Calu3 (cell line): Measurements from ENCODE around the gene SMOC2. TPM values are rescaled to one million over a fixed set of nuclear protein-coding genes. Genes with fewer than 3 reads are reported as not detected.

ENCODE experiments used
- BruUV-seq: library from RNA; stranded (reverse); fragments of 400-500 nt; replicated peaks from 2 replicates; lab custom pipeline; 2021; lab: Mats Ljungman, UMichigan
- CTCF ChIA-PET: fragments of 300-600 bp; sonication (Branson Sonifier 250); formaldehyde crosslinking; loops from one replicate; lab custom pipeline; 2022; ENCODE audit warnings: antibody characterized with exemption; lab: Charles Lee
- DNase-seq: peaks from one replicate; pipeline ENCODE4 v3.0.0; 2022
- H3K27ac Mint-ChIP-seq: one replicate; pipeline ENCODE4 v1.8.0; 2022; ENCODE audit warnings: mixed read lengths; ENCODE audit not compliant: unreplicated experiment
- H3K27me3 Mint-ChIP-seq: one replicate; pipeline ENCODE4 v1.8.0; 2022; ENCODE audit warnings: mixed read lengths; ENCODE audit not compliant: unreplicated experiment
- H3K36me3 Mint-ChIP-seq: one replicate; pipeline ENCODE4 v1.8.0; 2022; ENCODE audit warnings: mild to moderate bottlenecking, moderate library complexity, mixed read lengths; ENCODE audit not compliant: insufficient read depth, unreplicated experiment
- H3K4me1 Mint-ChIP-seq: one replicate; pipeline ENCODE4 v1.8.0; 2022; ENCODE audit warnings: mild to moderate bottlenecking, low read depth, mixed read lengths; ENCODE audit not compliant: unreplicated experiment
- H3K4me3 Mint-ChIP-seq: one replicate; pipeline ENCODE4 v1.8.0; 2022; ENCODE audit warnings: mild to moderate bottlenecking, low read depth, moderate library complexity, mixed read lengths; ENCODE audit not compliant: unreplicated experiment
- H3K9me3 Mint-ChIP-seq: one replicate; pipeline ENCODE4 v1.8.0; 2022; ENCODE audit warnings: low read depth, mixed read lengths; ENCODE audit not compliant: unreplicated experiment
- intact Hi-C: fragments of 100-400 bp; cut with micrococcal nuclease; formaldehyde crosslinking; loops from one replicate; pipeline ENCODE4 v1.10.0; 2022; ENCODE audit not compliant: unreplicated experiment
- total RNA-seq: library from RNA; stranded (reverse); gene quantifications from 2 replicates; pipeline ENCODE4 v1.2.3, GENCODE V29; 2022
- TF ChIP-seq, protein P1 (sequence below): fragments of 200-600 bp; IDR thresholded peaks from one replicate; pipeline ENCODE4 v1.8.0; 2022; ENCODE audit warnings: antibody characterized with exemption; ENCODE audit not compliant: unreplicated experiment

Gene SMOC2
- total RNA-seq, 1 experiment from 2014 or later: 1.1 TPM

DNA sequence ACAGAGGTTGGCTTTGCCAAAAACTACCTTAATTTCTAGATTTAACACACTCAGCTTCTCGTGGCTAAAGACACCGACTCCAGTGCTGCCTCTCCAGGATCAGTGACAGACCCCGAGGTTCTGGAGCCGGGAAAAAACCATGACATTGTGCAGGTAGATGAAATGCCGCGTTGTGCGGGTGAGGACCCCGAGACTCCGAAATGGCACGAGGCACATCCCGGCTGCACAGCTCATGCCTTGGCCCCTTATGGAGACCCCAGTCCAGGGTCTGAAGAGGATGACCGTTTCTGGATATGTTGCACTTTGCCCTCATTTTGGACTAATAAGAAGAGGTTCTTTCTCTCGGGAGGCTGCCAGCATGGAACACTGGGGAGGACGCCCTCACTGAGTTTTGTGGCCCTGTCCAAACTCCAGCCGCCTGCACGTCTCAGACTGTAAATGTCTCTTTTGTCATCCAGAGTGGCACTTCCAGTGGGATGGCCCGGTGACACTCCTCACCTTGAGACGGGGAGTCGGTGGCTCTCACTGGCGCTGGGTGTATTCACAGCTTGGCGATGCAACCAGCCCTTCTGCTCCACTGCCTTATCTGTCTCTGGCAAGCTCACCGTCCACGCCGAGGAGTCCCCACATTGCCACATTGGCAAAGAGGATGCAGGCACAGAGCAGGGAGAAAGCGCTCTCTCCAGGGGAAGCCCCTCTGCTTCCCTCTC is 245.2 kb downstream of the SMOC2 start:
- H3K4me3 Mint-ChIP-seq: no peak overlapping the region
- no TSS peak for BruUV-seq
- no peaks in the 10 kb centered on the region for H3K27me3 Mint-ChIP-seq
- no peak for DNase-seq
- H3K36me3 Mint-ChIP-seq: peaks cover 8% of the 10 kb centered on the region
- peak overlapping the region; percentile 96 for H3K27ac Mint-ChIP-seq
- CTCF ChIA-PET: interaction anchor here (1.1 kb wide), 1 partner anchor 8 kb away, joined by 3 read pairs; no protein-coding TSS in a partner anchor
- intact Hi-C loops: loop anchor here (5.0 kb wide), 2 partner anchors 69 to 201 kb away; no protein-coding TSS in a partner anchor
- no peaks in the 10 kb centered on the region for H3K9me3 Mint-ChIP-seq
- TF ChIP-seq, protein P1, sequence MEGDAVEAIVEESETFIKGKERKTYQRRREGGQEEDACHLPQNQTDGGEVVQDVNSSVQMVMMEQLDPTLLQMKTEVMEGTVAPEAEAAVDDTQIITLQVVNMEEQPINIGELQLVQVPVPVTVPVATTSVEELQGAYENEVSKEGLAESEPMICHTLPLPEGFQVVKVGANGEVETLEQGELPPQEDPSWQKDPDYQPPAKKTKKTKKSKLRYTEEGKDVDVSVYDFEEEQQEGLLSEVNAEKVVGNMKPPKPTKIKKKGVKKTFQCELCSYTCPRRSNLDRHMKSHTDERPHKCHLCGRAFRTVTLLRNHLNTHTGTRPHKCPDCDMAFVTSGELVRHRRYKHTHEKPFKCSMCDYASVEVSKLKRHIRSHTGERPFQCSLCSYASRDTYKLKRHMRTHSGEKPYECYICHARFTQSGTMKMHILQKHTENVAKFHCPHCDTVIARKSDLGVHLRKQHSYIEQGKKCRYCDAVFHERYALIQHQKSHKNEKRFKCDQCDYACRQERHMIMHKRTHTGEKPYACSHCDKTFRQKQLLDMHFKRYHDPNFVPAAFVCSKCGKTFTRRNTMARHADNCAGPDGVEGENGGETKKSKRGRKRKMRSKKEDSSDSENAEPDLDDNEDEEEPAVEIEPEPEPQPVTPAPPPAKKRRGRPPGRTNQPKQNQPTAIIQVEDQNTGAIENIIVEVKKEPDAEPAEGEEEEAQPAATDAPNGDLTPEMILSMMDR: no peak
- H3K4me1 Mint-ChIP-seq: peaks cover 49% of the 10 kb centered on the region

DNA sequence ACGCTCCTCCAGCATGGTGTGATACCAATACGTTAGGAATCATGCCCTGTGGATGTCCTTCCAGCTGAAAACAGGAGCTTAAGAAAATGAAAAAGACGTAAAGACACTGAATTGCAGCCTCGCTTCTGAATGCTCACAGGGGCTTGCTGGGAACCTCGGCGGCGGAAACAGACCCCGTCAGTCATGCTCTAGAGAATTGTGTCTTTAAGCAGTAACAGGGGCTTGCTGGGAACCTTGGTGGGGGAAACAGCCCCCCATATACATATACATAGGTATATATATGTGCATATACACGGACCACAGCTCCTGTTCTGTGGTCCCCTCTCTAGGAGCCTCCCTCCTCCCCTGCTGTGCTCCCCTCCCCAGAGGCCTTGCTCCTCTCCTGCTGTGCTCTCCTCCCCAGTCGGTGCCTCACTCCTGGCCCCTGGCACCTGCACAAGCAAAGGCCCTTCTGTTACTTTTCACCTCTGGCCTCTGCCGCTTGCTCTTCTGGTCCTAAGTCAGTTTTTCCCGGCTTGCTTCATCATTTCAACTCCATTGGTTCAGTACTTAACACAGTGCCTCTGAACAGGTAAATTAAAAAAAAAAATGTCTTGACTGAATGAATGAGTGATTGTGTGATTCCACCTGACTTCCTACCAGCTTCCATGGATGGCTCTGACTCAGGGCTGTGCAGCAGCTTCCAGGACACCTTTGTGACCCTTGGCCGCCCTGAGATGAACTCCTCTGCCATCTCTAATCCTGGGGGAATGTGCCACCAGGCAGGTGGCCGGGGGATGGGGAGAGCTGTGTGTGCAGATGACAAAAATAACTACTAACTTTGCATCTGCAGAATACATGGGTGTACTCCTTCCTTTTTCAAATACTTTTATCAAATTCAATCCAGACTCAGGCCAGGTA is 246.1 kb downstream of the SMOC2 start:
- Mint-ChIP-seq H3K27me3 (no peaks in the 10 kb centered on the region), H3K9me3 (no peaks in the 10 kb centered on the region), H3K4me3 (no peak overlapping the region), H3K4me1 (peaks cover 49% of the 10 kb centered on the region), H3K27ac (peak overlapping the region; percentile 96), H3K36me3 (peaks cover 8% of the 10 kb centered on the region)
- DNase-seq: peak; percentile 52
- TF ChIP-seq, protein P1: no peak
- CTCF ChIA-PET: interaction anchor here (1.1 kb wide), 1 partner anchor 9 kb away, joined by 3 read pairs; no protein-coding TSS in a partner anchor
- intact Hi-C loops: loop anchor here (5.0 kb wide), 2 partner anchors 70 to 200 kb away; no protein-coding TSS in a partner anchor
- BruUV-seq: no TSS peak

DNA sequence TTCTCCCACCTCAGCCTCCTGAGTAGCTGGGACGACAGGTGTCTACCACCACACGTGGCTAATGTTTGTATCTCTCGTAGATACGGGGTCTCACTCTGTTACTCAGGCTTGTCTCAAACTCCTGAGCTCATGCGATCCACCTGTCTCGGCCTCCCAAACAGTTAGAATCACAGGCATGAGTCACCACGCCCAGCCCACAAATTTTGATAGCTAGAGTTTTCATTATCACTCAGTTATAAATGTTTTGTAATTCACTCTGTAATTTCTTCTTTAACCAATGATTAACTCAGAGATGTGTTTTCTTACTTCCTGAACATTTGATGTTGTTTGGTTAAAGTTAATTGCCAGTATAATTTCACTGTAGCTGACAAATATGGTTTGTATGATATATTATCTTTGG is 249.3 kb downstream of the SMOC2 start:
- peak overlapping the region; percentile 52 for H3K27ac Mint-ChIP-seq
- TF ChIP-seq, protein P1: no peak
- no TSS peak for BruUV-seq
- DNase-seq: no peak
- intact Hi-C loops: no loop called here
- H3K27me3 Mint-ChIP-seq: no peaks in the 10 kb centered on the region
- peaks cover 6% of the 10 kb centered on the region for H3K9me3 Mint-ChIP-seq
- no peak overlapping the region for H3K4me3 Mint-ChIP-seq
- CTCF ChIA-PET: interaction anchor here (0.9 to 1.1 kb wide), 4 partner anchors 13 to 41 kb away, joined by 3 to 5 read pairs (median 4); no protein-coding TSS in a partner anchor
- H3K36me3 Mint-ChIP-seq: peaks cover 8% of the 10 kb centered on the region
- peaks cover 49% of the 10 kb centered on the region for H3K4me1 Mint-ChIP-seq

DNA sequence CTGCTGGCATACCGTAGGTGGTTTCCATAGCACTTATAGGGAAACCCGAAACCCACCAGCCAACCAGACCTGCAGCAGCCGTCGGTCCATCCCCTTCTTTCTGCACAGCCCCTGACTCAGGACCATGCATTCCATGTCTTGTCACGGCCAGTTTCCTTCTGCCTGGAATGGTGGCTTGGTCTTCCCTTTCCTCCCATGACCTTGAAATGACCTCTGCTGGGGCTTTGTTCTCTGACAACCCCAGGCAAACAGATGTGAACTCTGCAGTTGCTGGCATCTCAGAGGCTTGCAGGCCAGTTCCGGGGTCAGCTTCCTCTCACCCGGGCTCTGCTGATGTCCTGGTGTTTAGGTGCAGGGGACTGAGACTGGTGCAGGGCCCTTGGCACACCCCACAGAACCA is 250.8 kb downstream of the SMOC2 start:
- Mint-ChIP-seq H3K27ac (no peak overlapping the region), H3K4me1 (peaks cover 44% of the 10 kb centered on the region), H3K27me3 (no peaks in the 10 kb centered on the region), H3K4me3 (no peak overlapping the region), H3K36me3 (peaks cover 8% of the 10 kb centered on the region), H3K9me3 (peaks cover 6% of the 10 kb centered on the region)
- BruUV-seq: no TSS peak
- no peak for DNase-seq
- TF ChIP-seq, protein P1: no peak
- CTCF ChIA-PET: no interaction called here
- intact Hi-C loops: no loop called here
